Measurements from ENCODE around the gene ADAMTS17.

The ADAMTS17 gene

GRCh38 chr15:100309109-100310040 is 32.4 kb downstream of the ADAMTS17 start:
- DNase-seq, result no peak

GRCh38 chr15:100308608-100309007 is 33.2 kb downstream of the ADAMTS17 start:
- DNase-seq, result no peak

- DNase-seq, result no peak
Observed at GRCh38 chr15:100308213-100308600, 33.6 kb downstream of the ADAMTS17 start.

GRCh38 chr15:100307241-100308212 is 34.2 kb downstream of the ADAMTS17 start:
- DNase-seq, result no peak

- DNase-seq, result no peak
Observed at GRCh38 chr15:100306098-100306497, 35.7 kb downstream of the ADAMTS17 start.

- no peak for DNase-seq
Observed at GRCh38 chr15:100301910-100302431, 39.8 kb downstream of the ADAMTS17 start.

GRCh38 chr15:100298257-100298656 is 43.5 kb downstream of the ADAMTS17 start:
- no peak for DNase-seq

- no peak for DNase-seq
Observed at GRCh38 chr15:100297812-100298211, 44.0 kb downstream of the ADAMTS17 start.

- DNase-seq, result no peak
Observed at GRCh38 chr15:100295939-100296565, 45.7 kb downstream of the ADAMTS17 start.

GRCh38 chr15:100292010-100292409 is 49.8 kb downstream of the ADAMTS17 start:
- no peak for DNase-seq

- DNase-seq, result no peak
Observed at GRCh38 chr15:100291106-100291505, 50.7 kb downstream of the ADAMTS17 start.

- DNase-seq, result no peak
Observed at GRCh38 chr15:100285641-100286295, 56.0 kb downstream of the ADAMTS17 start.

GRCh38 chr15:100284701-100285100 is 57.1 kb downstream of the ADAMTS17 start:
- DNase-seq, result no peak

- no peak for DNase-seq
Observed at GRCh38 chr15:100284191-100284590, 57.6 kb downstream of the ADAMTS17 start.

GRCh38 chr15:100281096-100281917 is 60.5 kb downstream of the ADAMTS17 start:
- no peak for DNase-seq

- DNase-seq, result no peak
Observed at GRCh38 chr15:100279849-100280248, 61.9 kb downstream of the ADAMTS17 start.

- no peak for DNase-seq
Observed at GRCh38 chr15:100279446-100279845, 62.3 kb downstream of the ADAMTS17 start.

GRCh38 chr15:100278596-100279380 is 63.0 kb downstream of the ADAMTS17 start:
- DNase-seq, result no peak

- no peak for DNase-seq
Observed at GRCh38 chr15:100277087-100277855, 64.5 kb downstream of the ADAMTS17 start.

- DNase-seq, result no peak
Observed at GRCh38 chr15:100276506-100276905, 65.3 kb downstream of the ADAMTS17 start.
